GM10248 (cell line): ENCODE results near the gene SMOC1.

Source experiments
- CTCF ChIA-PET: fragments of 300-600 bp; sonication (Branson Sonifier 250); formaldehyde crosslinking; extraction: SDS; loops from one replicate; lab custom pipeline; 2021; ENCODE audit warnings: antibody characterized with exemption; lab: Yijun Ruan, JAX
- POLR2A ChIA-PET: fragments of 350-650 bp; sonication (Branson Sonifier 250); formaldehyde crosslinking; extraction: SDS; loops from one replicate; lab custom pipeline; 2020; ENCODE audit warnings: antibody characterized with exemption; lab: Yijun Ruan, JAX
- DNase-seq: peaks from one replicate; pipeline ENCODE4 v3.0.0; 2012; ENCODE audit errors: extremely low spot score
- CTCF ChIP-seq: IDR thresholded peaks from 2 replicates; pipeline ENCODE4 v1.5.1; 2012; ENCODE audit warnings: mild to moderate bottlenecking, low read depth; ENCODE audit errors: extremely low read depth, missing control alignments, control extremely low read depth

SMOC1 gene

GRCh38 chr14:70061108-70061507 lies 181.9 kb downstream of the SMOC1 start:
- no peak for DNase-seq
- ChIA-PET CTCF (no interaction called here), POLR2A (no interaction called here)
- TF ChIP-seq CTCF = no peak

GRCh38 chr14:70064136-70064865 lies 185.1 kb downstream of the SMOC1 start:
- ChIA-PET CTCF (interaction anchor here (1.3 to 2.5 kb wide), 2 partner anchors 10 to 18 kb away, joined by 4 to 10 read pairs; no protein-coding TSS in a partner anchor), POLR2A (no interaction called here)
- no peak for DNase-seq
- TF ChIP-seq CTCF = no peak

GRCh38 chr14:70067810-70068209 lies 188.6 kb downstream of the SMOC1 start:
- TF ChIP-seq CTCF = no peak
- CTCF ChIA-PET = interaction anchor here (1.0 to 1.1 kb wide), 2 partner anchors 20 to 22 kb away, joined by 3 read pairs; no protein-coding TSS in a partner anchor
- DNase-seq = no peak
- POLR2A ChIA-PET = no interaction called here

GRCh38 chr14:70069186-70069585 lies 190.0 kb downstream of the SMOC1 start:
- no peak for TF ChIP-seq CTCF
- DNase-seq = no peak
- ChIA-PET POLR2A (no interaction called here), CTCF (interaction anchor here (0.7 kb wide), 1 partner anchor 41 kb away, joined by 3 read pairs; no protein-coding TSS in a partner anchor)

GRCh38 chr14:70073924-70074566 lies 194.8 kb downstream of the SMOC1 start:
- ChIA-PET CTCF (interaction anchor here (0.6 to 3.9 kb wide), 24 partner anchors 9 to 489 kb away, joined by 3 to 15 read pairs (median 4); no protein-coding TSS in a partner anchor), POLR2A (no interaction called here)
- peak; percentile 70 for DNase-seq
- TF ChIP-seq CTCF = peak; percentile 85

GRCh38 chr14:70077005-70077404 lies 197.8 kb downstream of the SMOC1 start:
- ChIA-PET CTCF (no interaction called here), POLR2A (no interaction called here)
- TF ChIP-seq CTCF = no peak
- no peak for DNase-seq
